HepG2 (cell line): ENCODE data around the gene CAP2. TPM values are rescaled to one million over a fixed set of nuclear protein-coding genes. Genes with fewer than 3 reads are reported as not detected.

ENCODE experiments used
- ATAC-seq: fragments of 200-7000 bp; cut with Tn5 transposase; 3 replicates; pipeline ENCODE4 v1.9.1; 2020; ENCODE audit warnings: mild to moderate bottlenecking, moderate library complexity
- BruUV-seq: library from RNA; stranded (reverse); fragments of 400-500 nt; replicated peaks from 2 replicates; lab custom pipeline; 2021; lab: Mats Ljungman, UMichigan
- CTCF ChIA-PET: fragments of 300-600 bp; formaldehyde crosslinking; extraction: SDS; loops from one replicate; lab custom pipeline; 2021; ENCODE audit warnings: low total read pairs, inconsistent platforms, low intra/inter-chr PET ratio; lab: Yijun Ruan, JAX
- POLR2A ChIA-PET: fragments of 350-600 bp; sonication (Branson Sonifier 250); formaldehyde crosslinking; loops from one replicate; lab custom pipeline; 2020; ENCODE audit warnings: antibody characterized with exemption, inconsistent platforms; lab: Yijun Ruan, JAX
- DNase-seq: peaks from one replicate; pipeline ENCODE4 v3.0.0-alpha.2; 2015; ENCODE audit warnings: low spot score
- FAIRE-seq: peaks from 3 replicates; lab custom pipeline; 2011; peaks lifted over from hg19 to GRCh38; lab: Jason Lieb, UNC
- H2AFZ ChIP-seq: one replicate; pipeline ENCODE4 v1.6.1; 2011; ENCODE audit warnings: low read length, inconsistent platforms
- H3K27ac ChIP-seq: fragments of 300-600 bp; 3 replicates; pipeline ENCODE4 v1.8.0; 2011; ENCODE audit warnings: mixed run types, mild to moderate bottlenecking, mixed read lengths, low read length, inconsistent platforms; ENCODE audit not compliant: insufficient read depth; ENCODE audit errors: extremely low read length
- H3K27me3 ChIP-seq, 2 experiments: fragments of 200-600 bp in 1 of 2; 2 replicates in 1 of 2; 3 replicates in 1 of 2; pipeline versions ENCODE4 v1.6.0 to v1.8.0; 2011; ENCODE audit warnings: low read length in 2 of 2, mild to moderate bottlenecking in 2 of 2, moderate library complexity in 2 of 2, inconsistent platforms in 1 of 2; ENCODE audit not compliant: insufficient read depth in 2 of 2, control insufficient read depth in 1 of 2
- H3K36me3 ChIP-seq, 2 experiments: fragments of 200-600 bp in 1 of 2; replicated peaks in 1 of 2; 2 replicates in 1 of 2; 3 replicates in 1 of 2; pipeline versions ENCODE4 v1.5.1 to v1.8.0; 2011; ENCODE audit warnings: low read length in 2 of 2, inconsistent platforms in 1 of 2; ENCODE audit not compliant: insufficient read depth in 2 of 2, control insufficient read depth in 1 of 2
- H3K4me1 ChIP-seq: 2 replicates; pipeline ENCODE4 v1.5.1; 2012; ENCODE audit warnings: low read length, inconsistent platforms; ENCODE audit not compliant: insufficient read depth
- H3K4me2 ChIP-seq: 2 replicates; pipeline ENCODE4 v1.6.0; 2011; ENCODE audit warnings: low read depth, low read length, inconsistent platforms
- H3K4me3 ChIP-seq, 3 experiments: fragments of 200-600 bp in 1 of 3; sonication (generic), shearing (Covaris generic) in 1 of 3; replicated peaks in 1 of 3; 2 replicates each; pipeline ENCODE4 v1.5.1; 2011 to 2016; ENCODE audit warnings: low read length in 3 of 3, inconsistent platforms in 2 of 3, low read depth in 2 of 3, mild to moderate bottlenecking in 2 of 3, control low read depth in 1 of 3, mixed read lengths in 1 of 3; ENCODE audit not compliant: insufficient read depth in 1 of 3
- H3K79me2 ChIP-seq: one replicate; pipeline ENCODE4 v1.6.1; 2011; ENCODE audit warnings: low read length, inconsistent platforms; ENCODE audit not compliant: insufficient read depth
- H3K9ac ChIP-seq: 2 replicates; pipeline ENCODE4 v1.6.0; 2011; ENCODE audit warnings: mild to moderate bottlenecking, low read depth, low read length, inconsistent platforms; ENCODE audit not compliant: insufficient read depth
- H3K9me3 ChIP-seq: 2 replicates; pipeline ENCODE4 v1.5.1; 2012; ENCODE audit warnings: mild to moderate bottlenecking, low read length
- H4K20me1 ChIP-seq: 2 replicates; pipeline ENCODE4 v1.6.0; 2011; ENCODE audit warnings: inconsistent platforms, mild to moderate bottlenecking, low read length, moderate library complexity; ENCODE audit not compliant: insufficient read depth
- ATF1 ChIP-seq: IDR thresholded peaks from 2 replicates; pipeline ENCODE4 v1.6.1; 2016; ENCODE audit warnings: mild to moderate bottlenecking, control low read depth
- GATA4 ChIP-seq: sonication (generic); IDR thresholded peaks from 2 replicates; pipeline ENCODE4 v1.6.1; 2016; ENCODE audit warnings: antibody characterized with exemption, low read depth, borderline replicate concordance
- HMG20A ChIP-seq: IDR thresholded peaks from 2 replicates; pipeline ENCODE4 v1.6.1; 2016; ENCODE audit warnings: borderline replicate concordance
- NRL ChIP-seq: sonication (generic); formaldehyde crosslinking; IDR thresholded peaks from 2 replicates; pipeline ENCODE4 v1.5.0; 2020; ENCODE audit warnings: missing genetic modification reagents, mild to moderate bottlenecking, moderate library complexity, borderline replicate concordance
- ZFP36L1 ChIP-seq: sonication (generic); formaldehyde crosslinking; IDR thresholded peaks from 2 replicates; pipeline ENCODE4 v1.8.0; 2022; ENCODE audit warnings: mild to moderate bottlenecking, missing genetic modification reagents, moderate library complexity
- ZNF629 ChIP-seq: sonication (generic); formaldehyde crosslinking; conservative IDR thresholded peaks from 2 replicates; pipeline ENCODE4 v1.5.0; 2020; ENCODE audit warnings: missing genetic modification reagents
- WGBS: methylation state at CpG from one replicate; pipeline ENCODE4 v1.1.6; 2017; ENCODE audit warnings: low lambda C conversion rate; 5-methylcytosine and 5-hydroxymethylcytosine counted together
- in situ Hi-C: cut with HindIII; loops from 2 replicates; pipeline ENCODE4 v1.10.0; 2017; ENCODE audit warnings: low pct_unique_long_range_greater_than_20kb; ENCODE audit not compliant: extremely low pct_ligation_motif_present
- intact Hi-C: fragments of 100-400 bp; cut with micrococcal nuclease; formaldehyde crosslinking; loops from one replicate; pipeline ENCODE4 v1.10.0; 2022; ENCODE audit not compliant: unreplicated experiment
- polyA plus RNA-seq, 8 experiments: library from polyadenylated mRNA; depleted of rRNA in 3 of 8; stranded (reverse) in 7 of 8; unstranded in 1 of 8; fragments of >200 nt; fragmentation: Illumina TruSeq in 4 of 8; extraction: Trizol in 4 of 8; gene quantifications; 2 replicates each; pipeline versions ENCODE4 v1.2.1 to v1.2.3, GENCODE V29; 2011 to 2016; ENCODE audit warnings: low read depth in 4 of 8, missing spikeins in 1 of 8, mixed read lengths in 1 of 8; ENCODE audit not compliant: insufficient read depth in 1 of 8
- total RNA-seq, 5 experiments: library from RNA; depleted of rRNA; stranded (reverse); fragments of >200 nt; fragmentation: Illumina TruSeq; extraction: Trizol; gene quantifications; 2 replicates each; pipeline ENCODE4 v1.2.3, GENCODE V29; 2016; ENCODE audit warnings: low read depth in 1 of 5
- TF ChIP-seq, protein P1 (sequence below): sonication (generic); IDR thresholded peaks from 2 replicates; pipeline ENCODE4 v1.6.1; 2016; ENCODE audit warnings: low read depth, borderline replicate concordance
- TF ChIP-seq, protein P2 (sequence below): IDR thresholded peaks from 2 replicates; pipeline ENCODE4 v1.6.1; 2018; ENCODE audit warnings: missing genetic modification reagents

The CAP2 gene
- total and polyA plus RNA-seq, 2 of the 13 experiments (the other 11 are each of a cell fraction or from before 2014, with no cell fraction given): 7.9 to 53.1 TPM

DNA sequence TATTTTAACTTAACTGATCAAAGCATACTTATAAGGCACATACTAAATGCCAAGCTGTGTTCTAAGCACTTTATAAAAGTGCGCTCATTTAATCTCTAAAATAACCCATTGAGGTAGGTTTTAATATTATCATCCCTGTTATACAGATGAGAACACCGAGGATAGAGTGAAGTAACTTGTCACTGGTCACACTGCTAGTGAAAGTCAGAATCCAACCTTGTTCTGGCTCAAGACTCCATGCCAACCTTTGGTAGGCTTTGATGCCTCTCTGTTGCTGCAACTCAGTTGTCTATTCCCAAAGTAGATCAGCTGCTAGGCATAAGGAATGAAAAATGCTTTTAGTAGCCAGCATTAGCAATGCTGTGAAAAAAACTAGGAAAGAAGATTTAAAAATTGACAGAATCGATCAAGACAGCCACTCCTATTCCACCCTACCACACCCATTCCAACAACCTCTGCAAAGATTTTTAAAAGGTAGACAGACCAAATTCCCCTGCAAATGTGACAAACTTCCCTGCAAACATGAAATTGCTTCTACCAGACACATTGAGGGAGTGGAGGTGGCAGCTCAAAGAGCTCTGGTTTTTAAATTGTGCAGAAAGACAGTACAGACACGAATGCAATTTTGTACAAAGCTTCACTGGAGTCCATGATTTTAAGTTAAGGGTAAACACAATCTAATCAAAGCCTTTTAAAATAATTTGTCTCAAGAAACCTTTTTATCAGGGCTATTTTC is 39.8 kb upstream of the CAP2 start:
- DNase-seq (peak; percentile 12), FAIRE-seq (no peak), ATAC-seq (no peak)
- 50% methylated on average over 4 of the region's 4 CpGs for WGBS
- in situ Hi-C loops (no loop called here), intact Hi-C loops (loop anchor here (1.0 to 2.0 kb wide), 2 partner anchors 39 to 42 kb away; partner anchors contain the start of gene CAP2)
- no TSS peak for BruUV-seq
- no peak overlapping the region for H3K4me3 ChIP-seq
- peak overlapping the region; percentile 68; the same call in 1 of the 2 replicates for H3K9ac ChIP-seq
- no peaks in the 10 kb centered on the region for H3K9me3 ChIP-seq
- CTCF ChIA-PET: no interaction called here
- POLR2A ChIA-PET: interaction anchor here (2.7 to 3.9 kb wide), 2 partner anchors 9 to 40 kb away, joined by 10 to 33 read pairs; partner anchors contain the start of gene CAP2
- no peaks in the 10 kb centered on the region for H4K20me1 ChIP-seq
- no peaks in the 10 kb centered on the region for H3K36me3 ChIP-seq
- TF ChIP-seq HMG20A (CRISPR knock-in tag) (0 out of 2 replicates have a peak, but pooled peaks have one; percentile 10), ZFP36L1 (CRISPR knock-in tag) (0 out of 2 replicates have a peak, but pooled peaks have one; percentile 3), GATA4 (no peak), ATF1 (0 out of 2 replicates have a peak, but pooled peaks have one; percentile 26), NRL (CRISPR knock-in tag) (no peak), ZNF629 (peak; percentile 79)
- TF ChIP-seq, protein P1, sequence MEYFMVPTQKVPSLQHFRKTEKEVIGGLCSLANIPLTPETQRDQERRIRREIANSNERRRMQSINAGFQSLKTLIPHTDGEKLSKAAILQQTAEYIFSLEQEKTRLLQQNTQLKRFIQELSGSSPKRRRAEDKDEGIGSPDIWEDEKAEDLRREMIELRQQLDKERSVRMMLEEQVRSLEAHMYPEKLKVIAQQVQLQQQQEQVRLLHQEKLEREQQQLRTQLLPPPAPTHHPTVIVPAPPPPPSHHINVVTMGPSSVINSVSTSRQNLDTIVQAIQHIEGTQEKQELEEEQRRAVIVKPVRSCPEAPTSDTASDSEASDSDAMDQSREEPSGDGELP: peak; percentile 44; the same call in 1 of the 2 replicates
- TF ChIP-seq, protein P2, sequence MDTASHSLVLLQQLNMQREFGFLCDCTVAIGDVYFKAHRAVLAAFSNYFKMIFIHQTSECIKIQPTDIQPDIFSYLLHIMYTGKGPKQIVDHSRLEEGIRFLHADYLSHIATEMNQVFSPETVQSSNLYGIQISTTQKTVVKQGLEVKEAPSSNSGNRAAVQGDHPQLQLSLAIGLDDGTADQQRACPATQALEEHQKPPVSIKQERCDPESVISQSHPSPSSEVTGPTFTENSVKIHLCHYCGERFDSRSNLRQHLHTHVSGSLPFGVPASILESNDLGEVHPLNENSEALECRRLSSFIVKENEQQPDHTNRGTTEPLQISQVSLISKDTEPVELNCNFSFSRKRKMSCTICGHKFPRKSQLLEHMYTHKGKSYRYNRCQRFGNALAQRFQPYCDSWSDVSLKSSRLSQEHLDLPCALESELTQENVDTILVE (CRISPR knock-in tag): 0 out of 2 replicates have a peak, but pooled peaks have one; percentile 1
- H3K27me3 ChIP-seq: no peaks in the 10 kb centered on the region
- peaks cover 72% of the 10 kb centered on the region for H3K4me1 ChIP-seq
- H3K27ac ChIP-seq: peak overlapping the region; percentile 82
- H3K4me2 ChIP-seq: no peak overlapping the region
- peak overlapping the region; percentile 56 for H2AFZ ChIP-seq
- no peaks in the 10 kb centered on the region for H3K79me2 ChIP-seq
